ENCODE data around the gene DCAF12. TPM values are rescaled to one million over a fixed set of nuclear protein-coding genes. Genes with fewer than 3 reads are reported as not detected.

Gene DCAF12
- total RNA-seq, 4 donors from 2014 or later, result 21.3 to 34.9 (median 24.2) TPM

- Histone ChIP-seq H3K4me1 (no peaks in the 10 kb centered on the region), H3K27me3 (no peaks in the 10 kb centered on the region), H3K27ac (no peak overlapping the region), H3K36me3 (no peaks in the 10 kb centered on the region), H3K9me3 (no peaks in the 10 kb centered on the region), H3K4me3 (no peak overlapping the region)
- peak in 1 of 2 donors; percentile 12 for DNase-seq (ENCODE audit: low spot score in 2 of 2)
- WGBS, 2 donors, result 85 to 86% methylated on average over 3 of the region's 3 CpGs
- no peak for TF ChIP-seq POLR2A (IDR thresholded peaks at IDR 0.05)
- peak in 1 of 2 donors; percentile 28 for TF ChIP-seq EP300 (IDR thresholded peaks at IDR 0.05)
Observed at GRCh38 chr9:34163434-34163833, 36.9 kb upstream of the DCAF12 start.

- WGBS, 2 donors, result 70 to 74% methylated on average over 6 of the region's 6 CpGs
- Histone ChIP-seq H3K27me3 (no peaks in the 10 kb centered on the region), H3K36me3 (no peaks in the 10 kb centered on the region), H3K4me1 (no peaks in the 10 kb centered on the region), H3K9me3 (no peaks in the 10 kb centered on the region), H3K27ac (peak overlapping the region in 1 of 4 donors; percentile 23), H3K4me3 (no peak overlapping the region)
- no peak for DNase-seq (ENCODE audit: low spot score in 2 of 2)
- TF ChIP-seq EP300 (IDR thresholded peaks at IDR 0.05) (no peak), POLR2A (IDR thresholded peaks at IDR 0.05) (no peak), CTCF (IDR thresholded peaks at IDR 0.05) (no peak)
Observed at GRCh38 chr9:34158362-34158869, 31.9 kb upstream of the DCAF12 start.

- Histone ChIP-seq H3K27ac (no peak overlapping the region), H3K27me3 (no peaks in the 10 kb centered on the region), H3K4me1 (no peaks in the 10 kb centered on the region), H3K9me3 (no peaks in the 10 kb centered on the region), H3K4me3 (no peak overlapping the region), H3K36me3 (no peaks in the 10 kb centered on the region)
- TF ChIP-seq EP300 (IDR thresholded peaks at IDR 0.05) (no peak), POLR2A (IDR thresholded peaks at IDR 0.05) (no peak), CTCF (IDR thresholded peaks at IDR 0.05) (no peak)
- WGBS, 2 donors, result 94 to 96% methylated on average over 2 of the region's 2 CpGs
- no peak for DNase-seq (ENCODE audit: low spot score in 2 of 2)
Observed at GRCh38 chr9:34157898-34158297, 31.4 kb upstream of the DCAF12 start.

- Histone ChIP-seq H3K9me3 (no peaks in the 10 kb centered on the region), H3K27ac (no peak overlapping the region), H3K27me3 (no peaks in the 10 kb centered on the region), H3K36me3 (no peaks in the 10 kb centered on the region), H3K4me3 (no peak overlapping the region), H3K4me1 (no peaks in the 10 kb centered on the region)
- DNase-seq (ENCODE audit: low spot score in 2 of 2), result no peak
- TF ChIP-seq EP300 (IDR thresholded peaks at IDR 0.05) (no peak), POLR2A (IDR thresholded peaks at IDR 0.05) (no peak), CTCF (IDR thresholded peaks at IDR 0.05) (no peak)
Observed at GRCh38 chr9:34157318-34157717, 30.8 kb upstream of the DCAF12 start.

GRCh38 chr9:34154057-34154456 is 27.6 kb upstream of the DCAF12 start:
- Histone ChIP-seq H3K4me3 (no peak overlapping the region), H3K27me3 (no peaks in the 10 kb centered on the region), H3K4me1 (no peaks in the 10 kb centered on the region), H3K9me3 (no peaks in the 10 kb centered on the region), H3K36me3 (no peaks in the 10 kb centered on the region), H3K27ac (no peak overlapping the region)
- no peak for TF ChIP-seq EP300 (IDR thresholded peaks at IDR 0.05)
- TF ChIP-seq POLR2A (IDR thresholded peaks at IDR 0.05), result no peak
- TF ChIP-seq CTCF (IDR thresholded peaks at IDR 0.05), result no peak
- 48 to 54% methylated on average over 1 of the region's 1 CpG for WGBS, 2 donors
- no peak for DNase-seq (ENCODE audit: low spot score in 2 of 2)

- Histone ChIP-seq H3K27ac (no peak overlapping the region), H3K4me1 (no peaks in the 10 kb centered on the region), H3K36me3 (no peaks in the 10 kb centered on the region), H3K27me3 (no peaks in the 10 kb centered on the region), H3K9me3 (no peaks in the 10 kb centered on the region), H3K4me3 (no peak overlapping the region)
- DNase-seq (ENCODE audit: low spot score in 2 of 2), result no peak
- whole genome bisulfite sequencing, 2 donors, result 83 to 91% methylated on average over 4 of the region's 4 CpGs
- no peak for TF ChIP-seq POLR2A (IDR thresholded peaks at IDR 0.05)
- TF ChIP-seq EP300 (IDR thresholded peaks at IDR 0.05), result no peak
- TF ChIP-seq CTCF (IDR thresholded peaks at IDR 0.05), result no peak
Observed at GRCh38 chr9:34151398-34151797, 24.9 kb upstream of the DCAF12 start.
